ENCODE measurements around the gene TSPAN10. TPM values are rescaled to one million over a fixed set of nuclear protein-coding genes. Genes with fewer than 3 reads are reported as not detected.

TSPAN10 gene
- total RNA-seq, 1 experiment from 2014 or later, result 1.2 TPM

GRCh38 chr17:81646869-81647600, 10.0 kb downstream of the TSPAN10 start:
- DNase-seq, result peak; percentile 49
- Histone ChIP-seq H3K79me2 (ENCODE audit: insufficient read depth, low read length) (no peaks in the 10 kb centered on the region), H3K4me1 (ENCODE audit: insufficient read depth, low read length) (no peaks in the 10 kb centered on the region), H4K20me1 (ENCODE audit: control insufficient read depth, insufficient read depth, insufficient read length) (no peaks in the 10 kb centered on the region), H3K23me2 (ENCODE audit: insufficient read length, low read depth, low read length, poor library complexity, severe bottlenecking) (no peaks in the 10 kb centered on the region), H3T11ph (ENCODE audit: low read length) (no peak overlapping the region), H3K56ac (ENCODE audit: insufficient read length, low read depth, low read length) (no peak overlapping the region), H4K5ac (ENCODE audit: insufficient read length, low read depth, low read length) (no peak overlapping the region), H3K18ac (ENCODE audit: insufficient read length, low read depth, low read length) (no peak overlapping the region), H3K79me1 (ENCODE audit: insufficient read depth, low read depth, low read length, poor library complexity, severe bottlenecking) (no peaks in the 10 kb centered on the region), H3K9ac (ENCODE audit: extremely low read depth, insufficient read length, low read length) (no peak overlapping the region), H2BK12ac (ENCODE audit: insufficient read length, low read depth, low read length) (no peak overlapping the region), H3K4ac (ENCODE audit: low read depth, low read length) (no peak overlapping the region), H3K27ac (ENCODE audit: insufficient read length, low read depth, low read length) (no peak overlapping the region), H2BK15ac (ENCODE audit: low read depth, low read length) (no peak overlapping the region), H2AFZ (ENCODE audit: low read length) (no peak overlapping the region), H3K23ac (ENCODE audit: insufficient read length, low read depth, low read length) (no peak overlapping the region), H2BK120ac (ENCODE audit: low read depth, low read length, poor library complexity, severe bottlenecking) (no peak overlapping the region), H3K27me3 (ENCODE audit: insufficient read depth, low read length) (no peaks in the 10 kb centered on the region; the same call in 1 of the 2 replicates), H3K4me2 (ENCODE audit: insufficient read depth, insufficient read length, low read length) (peak overlapping the region; percentile 4), H2BK5ac (ENCODE audit: insufficient read length, low read length) (no peak overlapping the region), H3K9me3 (ENCODE audit: control insufficient read depth, low read depth, low read length) (no peaks in the 10 kb centered on the region), H2AK5ac (ENCODE audit: insufficient read length, low read length) (no peak overlapping the region), H4K8ac (replicated peaks; ENCODE audit: insufficient read length, low read depth, low read length) (no peak overlapping the region), H4K91ac (ENCODE audit: insufficient read length, low read depth, low read length) (no peak overlapping the region), H3K14ac (ENCODE audit: insufficient read depth, low read length) (no peak overlapping the region; the same call in 1 of the 2 replicates), H2BK20ac (ENCODE audit: low read depth, low read length, poor library complexity, severe bottlenecking) (no peak overlapping the region)
- Mint-ChIP-seq H3K4me1 (peaks cover 6 to 7% of the 10 kb centered on the region in 2 experiments; a peak in 3 of 4 replicates), H3K9me3 (no peaks in the 10 kb centered on the region; a peak in 2 of 5 replicates), H3K27ac (no peak overlapping the region; a peak in 1 of 7 replicates), H3K36me3 (ENCODE audit: insufficient read depth in 1 of 3, low read depth in 3 of 3) (no peaks in the 10 kb centered on the region), H3K27me3 (ENCODE audit: low read depth) (no peaks in the 10 kb centered on the region; the same call in 1 of the 2 replicates), H3K4me3 (peak overlapping the region in 1 of 2 experiments; percentile 13; a peak in 3 of 5 replicates)
- WGBS (ENCODE audit: extremely low coverage, insufficient read length, low lambda C conversion rate), result no CpG with 5 or more reads among the region's 12 CpGs
- TF ChIP-seq, protein P1, sequence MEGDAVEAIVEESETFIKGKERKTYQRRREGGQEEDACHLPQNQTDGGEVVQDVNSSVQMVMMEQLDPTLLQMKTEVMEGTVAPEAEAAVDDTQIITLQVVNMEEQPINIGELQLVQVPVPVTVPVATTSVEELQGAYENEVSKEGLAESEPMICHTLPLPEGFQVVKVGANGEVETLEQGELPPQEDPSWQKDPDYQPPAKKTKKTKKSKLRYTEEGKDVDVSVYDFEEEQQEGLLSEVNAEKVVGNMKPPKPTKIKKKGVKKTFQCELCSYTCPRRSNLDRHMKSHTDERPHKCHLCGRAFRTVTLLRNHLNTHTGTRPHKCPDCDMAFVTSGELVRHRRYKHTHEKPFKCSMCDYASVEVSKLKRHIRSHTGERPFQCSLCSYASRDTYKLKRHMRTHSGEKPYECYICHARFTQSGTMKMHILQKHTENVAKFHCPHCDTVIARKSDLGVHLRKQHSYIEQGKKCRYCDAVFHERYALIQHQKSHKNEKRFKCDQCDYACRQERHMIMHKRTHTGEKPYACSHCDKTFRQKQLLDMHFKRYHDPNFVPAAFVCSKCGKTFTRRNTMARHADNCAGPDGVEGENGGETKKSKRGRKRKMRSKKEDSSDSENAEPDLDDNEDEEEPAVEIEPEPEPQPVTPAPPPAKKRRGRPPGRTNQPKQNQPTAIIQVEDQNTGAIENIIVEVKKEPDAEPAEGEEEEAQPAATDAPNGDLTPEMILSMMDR (conservative IDR thresholded peaks at IDR 0.05), result no peak

All from H9 (cell line).